Cerebellar nuclear complex (tissue), 1 donor: ENCODE measurements around the gene OR6J1.
"Not testable (repeated sequence)": the region's sequence is repeated elsewhere in the genome, so short reads cannot be mapped to it uniquely, and the experiment has no call there.

Experiments used
- DNase-seq, 2 experiments: peaks; one replicate each; lab custom pipeline; 2025; lab: John Stamatoyannopoulos, UW

Gene OR6J1

GRCh38 chr14:22644305-22644635 lies at the start of gene OR6J1:
TSS of gene OR6J1 (minus strand) at chr14:22644352. CDS start at chr14:22634811, 9,541 bp downstream.
- DNase-seq = no peak

- no peak for DNase-seq
These were observed 48.0 kb upstream of the OR6J1 start for GRCh38 chr14:22692194-22692593.

- no peak for DNase-seq
These were observed 47.0 kb upstream of the OR6J1 start for GRCh38 chr14:22691171-22691570.

GRCh38 chr14:22689199-22689598 lies 45.0 kb upstream of the OR6J1 start:
- no peak for DNase-seq

GRCh38 chr14:22687969-22688368 lies 43.8 kb upstream of the OR6J1 start:
- not testable (repeated sequence) for DNase-seq

GRCh38 chr14:22686176-22686611 lies 42.0 kb upstream of the OR6J1 start:
- not testable (repeated sequence) for DNase-seq

GRCh38 chr14:22685467-22685866 lies 41.3 kb upstream of the OR6J1 start:
- DNase-seq = no peak

- DNase-seq = not testable (repeated sequence)
These were observed 39.3 kb upstream of the OR6J1 start for GRCh38 chr14:22683428-22683827.

- no peak for DNase-seq
These were observed 34.1 kb upstream of the OR6J1 start for GRCh38 chr14:22678221-22678620.

- not testable (repeated sequence) for DNase-seq
These were observed 33.4 kb upstream of the OR6J1 start for GRCh38 chr14:22677551-22677950.

GRCh38 chr14:22671622-22672021 lies 27.5 kb upstream of the OR6J1 start:
- DNase-seq = no peak

GRCh38 chr14:22668863-22669262 lies 24.7 kb upstream of the OR6J1 start:
- DNase-seq = no peak

GRCh38 chr14:22668417-22668816 lies 24.3 kb upstream of the OR6J1 start:
- DNase-seq = no peak

GRCh38 chr14:22667881-22668280 lies 23.7 kb upstream of the OR6J1 start:
- no peak for DNase-seq

- DNase-seq = no peak
These were observed 22.2 kb upstream of the OR6J1 start for GRCh38 chr14:22666203-22666893.

GRCh38 chr14:22664261-22664660 lies 20.1 kb upstream of the OR6J1 start:
- DNase-seq = no peak

GRCh38 chr14:22660654-22661053 lies 16.5 kb upstream of the OR6J1 start:
- no peak for DNase-seq

GRCh38 chr14:22658946-22659345 lies 14.8 kb upstream of the OR6J1 start:
- DNase-seq = no peak

- no peak for DNase-seq
These were observed 13.7 kb upstream of the OR6J1 start for GRCh38 chr14:22657861-22658260.

GRCh38 chr14:22656945-22657731 lies 13.0 kb upstream of the OR6J1 start:
- no peak for DNase-seq

- no peak for DNase-seq
These were observed 12.1 kb upstream of the OR6J1 start for GRCh38 chr14:22656226-22656625.

- no peak for DNase-seq
These were observed 9.0 kb upstream of the OR6J1 start for GRCh38 chr14:22653012-22653621.

- DNase-seq = no peak
These were observed 7.4 kb upstream of the OR6J1 start for GRCh38 chr14:22651586-22651985.
